GM21381 (cell line): ENCODE measurements around the gene GOLGA1.
A peak's percentile ranks its signal among the peaks of the same experiment; 100 is the strongest.
"Not testable (repeated sequence)": the region's sequence is repeated elsewhere in the genome, so short reads cannot be mapped to it uniquely, and the experiment has no call there.

Source experiments
- ATAC-seq: cut with Tn5 transposase; IDR thresholded peaks from one replicate; pipeline ENCODE4 v1.9.1; 2021; ENCODE audit warnings: mild to moderate bottlenecking, moderate library complexity; ENCODE audit not compliant: unreplicated experiment

GOLGA1 gene, protein sequence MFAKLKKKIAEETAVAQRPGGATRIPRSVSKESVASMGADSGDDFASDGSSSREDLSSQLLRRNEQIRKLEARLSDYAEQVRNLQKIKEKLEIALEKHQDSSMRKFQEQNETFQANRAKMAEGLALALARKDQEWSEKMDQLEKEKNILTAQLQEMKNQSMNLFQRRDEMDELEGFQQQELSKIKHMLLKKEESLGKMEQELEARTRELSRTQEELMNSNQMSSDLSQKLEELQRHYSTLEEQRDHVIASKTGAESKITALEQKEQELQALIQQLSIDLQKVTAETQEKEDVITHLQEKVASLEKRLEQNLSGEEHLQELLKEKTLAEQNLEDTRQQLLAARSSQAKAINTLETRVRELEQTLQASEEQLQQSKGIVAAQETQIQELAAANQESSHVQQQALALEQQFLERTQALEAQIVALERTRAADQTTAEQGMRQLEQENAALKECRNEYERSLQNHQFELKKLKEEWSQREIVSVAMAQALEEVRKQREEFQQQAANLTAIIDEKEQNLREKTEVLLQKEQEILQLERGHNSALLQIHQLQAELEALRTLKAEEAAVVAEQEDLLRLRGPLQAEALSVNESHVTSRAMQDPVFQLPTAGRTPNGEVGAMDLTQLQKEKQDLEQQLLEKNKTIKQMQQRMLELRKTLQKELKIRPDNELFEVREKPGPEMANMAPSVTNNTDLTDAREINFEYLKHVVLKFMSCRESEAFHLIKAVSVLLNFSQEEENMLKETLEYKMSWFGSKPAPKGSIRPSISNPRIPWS

DNA sequence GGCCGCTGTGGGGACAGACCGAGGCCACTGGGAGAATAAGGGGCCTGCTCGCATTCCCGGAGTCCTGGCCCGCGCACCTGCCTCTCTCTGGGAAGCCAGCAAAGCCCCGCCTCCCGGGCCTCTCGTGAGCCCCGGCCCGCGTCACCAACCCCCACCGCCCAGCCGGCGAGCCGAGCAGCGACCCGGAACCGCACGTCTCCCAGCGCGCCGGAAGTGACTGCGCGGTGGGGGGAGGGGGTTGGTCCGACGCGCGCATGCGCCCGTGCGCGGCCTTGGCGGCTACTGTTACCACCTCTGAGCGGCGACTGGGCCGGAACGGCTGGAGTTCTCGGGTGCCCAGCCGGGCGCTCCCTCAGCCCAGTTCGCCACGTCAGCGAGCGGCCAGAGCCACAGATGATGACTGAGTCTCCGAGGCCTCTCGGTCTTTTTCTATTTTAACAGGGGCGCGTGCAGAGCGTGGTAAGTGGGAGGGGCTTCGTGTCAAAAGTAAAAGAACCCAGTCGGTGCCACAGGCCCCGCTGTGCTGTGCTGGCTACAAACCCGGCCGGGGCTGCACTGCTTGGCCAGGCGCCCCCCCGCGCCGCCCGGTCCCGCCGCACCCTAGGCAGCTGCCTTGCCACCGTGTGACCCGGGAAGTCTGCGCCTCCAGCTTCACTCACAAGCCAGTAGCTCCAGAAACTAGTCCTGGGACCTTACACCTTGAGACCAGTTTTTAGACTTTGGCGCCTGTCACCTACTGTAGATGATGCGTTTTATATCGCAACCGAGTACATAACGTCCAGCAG is at the start of gene GOLGA1:
TSS of gene GOLGA1 (minus strand) at position 190 of the 785 bp plus-strand sequence. CDS start 2,372 bp downstream, outside the sequence.
- peak; percentile 85 for ATAC-seq

DNA sequence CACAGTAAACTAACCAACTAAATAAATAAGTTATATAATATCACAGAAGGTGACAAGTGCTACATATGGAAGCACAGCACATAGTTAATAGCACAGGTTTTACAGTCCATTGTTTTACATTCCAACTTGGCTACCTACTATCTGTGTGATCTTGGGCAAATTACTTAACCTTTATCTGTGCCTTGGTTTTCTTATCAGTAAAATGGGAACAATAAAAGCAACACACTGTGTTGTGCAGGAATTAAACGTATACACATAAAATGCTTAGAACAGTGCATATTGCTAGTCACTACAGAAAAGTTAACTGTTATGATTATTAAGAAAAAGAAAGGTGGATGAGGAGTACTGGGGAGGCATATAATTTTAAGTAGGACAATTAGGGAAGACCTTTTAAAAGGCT is 42.8 kb upstream of the GOLGA1 start:
- no peak for ATAC-seq

DNA sequence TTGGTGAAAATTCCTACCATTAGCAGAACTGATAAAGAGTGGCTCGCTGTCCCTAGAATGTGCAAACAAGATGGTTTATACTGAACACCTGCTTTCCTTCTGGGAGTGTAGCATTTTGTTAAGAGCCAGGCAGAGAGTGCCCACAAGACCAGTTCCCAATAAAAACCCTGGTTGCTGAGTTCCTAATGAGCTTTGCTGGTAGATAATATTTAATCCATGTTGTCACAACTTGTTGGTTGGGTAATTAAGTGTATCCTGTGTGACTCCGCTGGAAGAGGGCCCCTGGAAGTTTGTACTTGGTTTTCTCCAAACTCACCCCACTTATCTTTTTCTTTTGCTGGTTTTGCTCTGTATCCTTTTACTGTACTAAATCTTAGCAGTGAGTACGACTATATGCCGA is 39.5 kb upstream of the GOLGA1 start:
- no peak for ATAC-seq

DNA sequence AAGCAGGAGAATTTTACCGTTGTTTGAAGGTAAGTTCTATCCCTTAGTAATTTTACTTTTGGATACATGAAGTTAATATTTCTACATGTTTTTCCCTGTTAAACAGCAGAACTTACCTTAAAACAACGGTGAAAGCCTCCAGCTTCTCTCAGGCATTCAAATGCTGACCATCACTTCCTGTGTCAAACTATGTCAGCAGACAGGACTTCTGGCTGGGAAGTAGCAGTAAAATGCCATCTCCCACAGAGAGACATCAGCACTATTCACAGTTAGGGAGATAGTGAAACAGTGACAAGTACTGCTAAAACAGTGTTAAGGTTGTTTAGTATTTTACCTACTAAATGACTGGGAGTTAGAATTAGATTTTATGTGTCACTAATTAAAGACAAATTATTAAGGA is 34.2 kb upstream of the GOLGA1 start:
- ATAC-seq: no peak

DNA sequence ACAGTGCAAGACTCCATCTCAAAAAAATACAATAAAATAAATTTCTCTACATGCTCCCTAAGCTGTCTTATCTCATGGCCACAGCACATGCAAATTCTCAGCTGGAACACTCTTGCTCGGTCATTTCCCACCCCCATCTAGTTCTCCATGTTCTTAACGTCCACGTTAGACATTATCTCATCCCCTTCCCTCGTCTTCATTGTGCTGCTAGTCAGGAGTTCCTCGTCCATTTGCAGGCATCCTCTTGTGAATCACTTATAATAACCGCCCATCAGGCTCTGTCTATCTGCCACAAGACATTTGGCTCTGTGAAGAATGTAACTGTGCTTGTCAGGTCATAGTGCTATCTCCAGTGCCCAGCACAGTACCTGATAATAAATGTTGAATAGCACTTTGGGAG is 32.9 kb upstream of the GOLGA1 start:
- no peak for ATAC-seq

DNA sequence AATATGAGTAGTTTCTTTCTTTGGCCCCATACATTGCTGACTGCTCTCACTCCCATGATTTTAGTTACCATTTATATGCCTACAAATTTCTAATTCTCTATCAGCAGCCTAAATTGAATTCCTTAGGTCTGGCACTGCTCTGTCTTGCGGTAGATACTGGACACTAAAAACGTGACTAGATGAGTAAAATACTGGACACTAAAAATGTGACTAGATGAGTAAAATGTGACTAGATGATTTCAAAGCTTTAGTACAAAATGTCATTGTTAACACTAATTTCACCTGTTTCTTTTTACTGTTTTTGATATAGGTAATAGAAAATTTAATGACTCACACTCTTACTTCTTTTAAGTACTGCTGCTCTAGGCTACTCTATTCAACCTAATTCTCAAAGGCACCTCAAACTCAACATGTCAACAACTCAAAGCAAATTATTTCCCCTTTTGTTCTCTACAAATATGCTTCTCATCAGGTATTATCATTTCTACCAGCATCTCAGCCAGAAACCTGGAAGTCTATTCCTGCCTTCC is 31.4 kb upstream of the GOLGA1 start:
- no peak for ATAC-seq

DNA sequence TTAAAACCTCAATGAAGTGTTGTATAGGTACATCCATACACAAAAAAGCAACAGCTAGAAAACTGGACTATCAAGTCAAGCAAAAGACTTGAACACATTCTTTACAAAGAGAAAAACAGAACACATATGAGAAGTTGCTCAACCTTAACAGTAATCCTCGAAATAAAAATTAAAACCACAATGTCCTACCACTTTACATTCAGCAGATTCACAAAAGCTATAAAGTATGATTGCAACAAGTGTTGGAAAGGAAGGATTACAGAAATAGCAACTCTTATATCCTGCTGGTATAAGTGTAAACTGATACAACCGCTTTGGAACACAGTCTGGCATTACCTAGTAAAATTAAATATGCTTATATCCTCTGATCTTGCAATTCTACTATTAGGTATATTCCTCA is 28.5 kb upstream of the GOLGA1 start:
- ATAC-seq: no peak

DNA sequence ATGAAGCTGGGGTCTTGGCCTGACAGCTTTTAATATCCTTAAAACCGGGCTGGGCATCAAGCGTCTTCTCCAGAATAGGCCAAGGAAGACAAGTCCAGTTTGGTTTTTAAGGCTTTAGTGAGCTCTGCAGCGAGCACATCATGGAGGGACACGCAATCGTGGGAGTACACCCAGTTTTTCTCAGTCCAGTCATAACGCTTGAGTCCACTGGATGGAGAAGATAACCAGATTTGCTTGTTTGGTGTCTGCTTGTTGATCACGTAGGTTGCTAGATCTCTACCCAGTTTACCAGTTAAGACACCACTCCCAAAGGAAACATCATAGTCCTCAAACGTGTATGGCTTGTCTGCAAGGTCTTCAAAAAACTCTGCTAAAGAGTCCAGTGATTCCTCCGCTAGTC is 27.4 kb upstream of the GOLGA1 start:
- no peak for ATAC-seq

DNA sequence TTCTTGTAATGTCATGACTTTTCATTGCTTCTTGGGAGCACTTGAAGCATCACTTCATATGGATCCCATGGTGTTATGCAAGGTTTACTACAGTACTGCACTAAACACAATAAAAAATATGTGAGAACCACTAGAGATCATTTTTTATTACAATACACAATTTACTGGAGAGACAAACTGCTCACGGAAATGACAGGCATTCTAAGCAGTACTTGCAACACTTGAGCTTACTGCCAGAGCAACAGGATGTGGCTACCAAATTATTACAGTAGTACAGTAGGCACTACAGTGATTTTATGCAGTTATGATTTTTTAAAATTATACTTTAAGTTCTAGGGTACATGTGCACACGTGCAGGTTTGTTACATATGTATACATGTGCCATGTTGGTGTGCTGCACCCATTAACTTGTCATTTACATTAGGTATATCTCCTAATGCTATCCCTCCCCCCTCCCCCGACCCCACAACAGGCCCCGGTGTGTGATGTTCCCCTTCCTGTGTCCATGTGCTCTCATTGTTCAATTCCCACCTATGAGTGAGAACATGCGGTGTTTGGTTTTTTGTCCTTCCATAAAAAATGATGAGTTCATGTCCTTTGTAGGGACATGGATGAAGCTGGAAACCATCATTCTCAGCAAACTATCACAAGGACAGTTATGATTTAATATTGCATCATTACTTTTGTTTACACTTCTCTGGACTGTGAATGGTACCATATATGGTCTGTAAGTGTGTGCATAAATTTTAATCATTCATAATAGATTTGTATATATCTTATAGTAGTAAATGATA is 25.1 kb upstream of the GOLGA1 start:
- ATAC-seq: not testable (repeated sequence)

DNA sequence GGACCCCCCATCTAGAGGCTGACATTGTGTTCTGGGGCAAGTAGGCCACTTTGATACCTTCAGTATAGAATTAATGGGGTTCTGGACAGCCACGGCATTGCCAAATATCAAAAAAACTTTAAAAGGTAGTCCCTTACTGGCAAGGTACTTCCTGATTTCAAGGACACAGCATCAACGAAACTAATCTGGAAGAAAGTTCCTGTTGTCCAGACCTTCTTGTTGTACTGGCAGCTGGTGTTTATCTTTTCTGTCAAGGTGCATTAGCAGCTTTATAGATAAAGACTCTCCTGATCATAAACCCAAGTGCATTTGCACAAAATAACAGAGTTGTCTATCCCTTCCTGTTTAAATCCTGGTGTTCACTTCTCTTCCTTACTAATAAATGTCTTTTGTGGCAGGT is 23.7 kb upstream of the GOLGA1 start:
- no peak for ATAC-seq

DNA sequence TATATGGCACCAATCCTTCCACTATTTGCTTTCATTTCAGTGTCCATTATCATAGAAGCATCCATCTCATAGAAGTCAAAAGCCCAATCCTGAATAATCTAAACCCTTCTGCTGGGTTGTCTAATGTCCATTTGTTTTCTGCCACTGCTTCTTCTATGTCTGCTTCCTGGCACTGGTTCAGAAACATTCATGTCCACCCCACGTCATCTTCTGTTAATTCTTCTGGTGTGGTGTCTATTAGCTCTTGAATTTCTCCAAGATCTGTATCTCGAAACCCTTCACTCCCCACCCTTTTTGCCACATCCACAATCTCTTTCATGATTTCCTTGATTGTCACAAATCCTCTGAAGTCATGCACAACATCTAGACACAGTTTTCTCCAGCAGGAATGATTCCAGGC is 23.2 kb upstream of the GOLGA1 start:
- no peak for ATAC-seq

DNA sequence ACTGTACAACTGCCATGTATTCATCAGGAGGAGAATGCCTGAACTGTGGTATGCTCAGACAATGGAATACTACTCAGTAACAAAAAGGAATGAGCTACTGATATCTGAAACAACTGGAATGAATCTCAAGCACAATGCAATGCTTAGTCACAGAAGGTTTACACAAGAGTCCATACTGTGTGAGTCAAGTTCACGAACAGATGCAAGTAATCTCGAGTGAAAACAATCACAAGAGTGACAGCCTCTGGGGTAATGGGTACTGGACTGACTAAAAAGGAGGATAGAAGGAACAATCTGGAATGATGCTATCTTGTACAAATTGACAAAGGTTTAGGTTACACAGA is 19.5 kb upstream of the GOLGA1 start:
- ATAC-seq: no peak

DNA sequence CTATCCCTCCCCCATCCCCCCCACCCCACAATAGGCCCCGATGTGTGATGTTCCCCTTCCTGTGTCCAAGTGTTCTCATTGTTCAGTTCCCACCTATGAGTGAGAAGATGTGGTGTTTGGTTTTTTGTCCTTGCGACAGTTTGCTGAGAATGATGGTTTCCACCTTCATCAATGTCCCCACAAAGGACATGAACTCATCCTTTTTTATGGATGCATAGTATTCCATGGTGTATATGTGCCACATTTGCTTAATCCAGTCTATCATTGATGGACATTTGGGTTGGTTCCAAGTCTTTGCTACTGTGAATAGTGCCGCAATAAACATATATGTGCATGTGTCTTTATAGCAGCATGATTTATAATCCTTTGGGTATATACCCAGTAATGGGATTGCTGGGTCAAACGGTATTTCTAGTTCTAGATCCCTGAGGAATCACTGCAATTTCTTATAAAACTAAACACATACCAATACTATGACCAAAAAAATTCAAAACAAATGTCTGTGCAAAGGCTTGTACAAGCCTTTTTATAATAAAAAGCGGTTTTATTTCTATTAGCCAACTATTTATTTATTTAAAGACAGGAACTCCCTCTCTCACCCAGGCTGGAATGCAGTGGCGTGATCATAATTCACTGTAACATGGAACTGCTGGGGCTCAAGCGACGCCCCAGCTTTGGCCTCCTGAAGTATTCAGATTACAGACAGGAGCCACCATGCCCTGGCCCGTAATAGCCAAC is 19.0 kb upstream of the GOLGA1 start:
- not testable (repeated sequence) for ATAC-seq

DNA sequence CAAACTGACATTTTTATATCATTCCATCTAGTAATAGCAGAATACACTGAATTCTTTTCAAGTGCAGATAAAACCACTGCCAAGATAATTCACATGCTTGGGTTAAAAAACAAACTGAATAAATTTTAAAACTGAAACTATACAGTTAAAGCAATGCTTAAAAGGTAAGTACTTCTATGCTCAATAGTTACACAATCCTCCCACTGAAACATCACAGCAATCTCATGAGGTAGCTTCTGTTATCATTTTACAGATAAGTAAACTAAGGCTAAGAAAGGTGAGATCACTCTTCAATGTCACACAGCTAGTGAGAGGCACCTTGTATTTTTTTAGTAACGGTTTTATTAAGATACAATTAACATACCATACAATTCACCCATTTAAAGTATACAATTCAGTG is 13.4 kb upstream of the GOLGA1 start:
- no peak for ATAC-seq

DNA sequence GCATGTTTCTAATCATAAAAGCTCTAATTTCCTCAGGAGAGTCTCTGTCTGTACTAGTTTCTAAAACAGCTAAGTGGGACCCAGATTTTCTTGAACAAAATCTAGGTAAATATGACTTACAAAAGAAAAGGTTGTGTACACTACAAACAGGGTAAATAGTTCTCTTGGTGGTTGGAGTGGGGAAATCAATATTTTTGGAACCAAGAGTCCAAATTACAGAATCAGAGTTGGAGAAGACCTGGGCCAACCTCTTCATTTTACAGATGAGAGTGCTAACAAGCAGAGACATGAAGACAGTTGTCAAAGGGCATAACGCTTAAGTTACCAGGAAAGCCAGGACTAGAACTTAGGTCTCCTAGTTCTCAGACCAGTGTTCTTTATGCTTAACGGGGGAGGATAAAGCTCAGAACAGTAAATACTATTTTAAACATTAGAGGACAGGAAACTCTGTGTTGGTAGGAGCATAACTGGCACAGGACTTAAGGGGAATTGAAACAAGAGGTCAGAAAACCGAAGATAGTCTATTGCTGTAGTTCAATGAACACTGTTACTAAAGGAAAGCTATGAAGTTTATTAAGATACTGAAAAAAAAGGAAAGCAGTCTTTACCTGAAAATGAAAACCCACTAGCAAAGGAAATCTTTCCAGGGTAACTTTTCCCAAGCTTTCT is 9.3 kb upstream of the GOLGA1 start:
- ATAC-seq: no peak

DNA sequence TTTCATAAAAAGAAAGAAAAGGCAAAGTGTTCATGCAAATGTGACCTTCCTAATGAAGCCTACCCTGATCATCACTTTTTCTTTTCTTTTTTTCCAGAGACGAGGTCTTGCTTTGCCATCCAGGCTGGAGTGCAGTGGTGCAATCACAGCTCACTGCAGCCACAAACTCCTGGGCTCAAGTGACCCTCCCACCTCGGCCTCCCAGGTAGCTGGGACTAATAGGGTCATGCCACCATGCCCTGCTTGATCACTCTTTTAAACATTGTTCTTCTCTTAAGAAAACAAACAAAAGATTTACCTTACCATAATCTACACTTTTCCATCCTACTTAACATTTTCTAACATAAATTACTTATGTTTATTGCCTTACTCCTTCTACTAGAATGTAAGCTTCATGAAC is 8.5 kb upstream of the GOLGA1 start:
- no peak for ATAC-seq

DNA sequence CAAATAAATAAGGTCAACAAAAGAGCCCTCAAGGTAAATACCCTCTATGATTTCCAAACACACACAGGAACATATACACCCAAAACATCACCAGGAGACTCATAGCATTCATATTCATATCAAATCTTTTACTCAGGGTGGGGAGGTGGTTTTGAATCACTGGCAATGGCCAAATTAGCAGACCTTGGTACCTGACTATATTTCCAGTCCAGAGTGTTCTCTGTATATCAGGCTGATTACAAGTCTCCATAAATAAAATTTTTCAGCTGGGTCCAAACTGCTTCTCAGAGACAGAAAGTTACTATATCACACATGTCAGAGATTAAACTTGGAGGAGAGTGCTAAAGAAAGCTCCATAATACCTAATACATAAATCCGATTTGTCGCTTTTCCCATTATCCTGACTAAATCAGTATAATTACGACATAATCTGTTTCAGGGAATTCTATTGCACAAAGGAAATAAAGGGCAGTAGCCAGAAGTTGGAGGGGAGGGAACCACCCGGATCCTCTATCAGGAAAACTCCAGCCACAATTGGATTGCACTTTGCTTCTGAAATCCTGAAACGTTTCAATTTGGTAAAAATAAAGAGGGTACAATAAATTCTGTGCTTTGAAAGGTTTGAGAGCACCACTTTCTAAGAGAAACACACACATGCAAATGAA is 7.0 kb upstream of the GOLGA1 start:
- no peak for ATAC-seq

DNA sequence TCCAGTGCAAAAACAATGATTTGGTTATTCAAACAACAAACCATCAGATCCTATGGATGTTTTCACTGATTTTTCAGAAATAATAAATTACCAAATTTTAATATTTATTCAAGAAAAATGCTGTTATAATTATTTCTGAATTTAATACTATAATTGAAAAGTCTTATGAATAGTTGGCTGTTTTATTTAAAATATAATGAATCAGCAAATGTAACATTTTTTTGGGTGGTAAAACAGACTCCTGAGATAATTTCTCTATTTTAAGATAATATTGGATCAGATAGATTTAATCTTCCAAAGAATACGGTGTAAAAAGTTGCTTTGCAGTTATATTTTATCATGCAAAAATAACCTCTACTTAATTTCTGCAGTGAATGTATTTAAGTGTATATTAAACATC is 5.3 kb upstream of the GOLGA1 start:
- ATAC-seq: no peak
